MCF 10A (cell line): ENCODE results near the gene MB21D2. TPM values are rescaled to one million over a fixed set of nuclear protein-coding genes. Genes with fewer than 3 reads are reported as not detected.

Experiments
- BruUV-seq: library from RNA; stranded (reverse); fragments of 400-500 nt; replicated peaks from 2 replicates; lab custom pipeline; 2021; lab: Mats Ljungman, UMichigan
- CTCF ChIA-PET: fragments of 300-600 bp; sonication (Branson Sonifier 250); formaldehyde crosslinking; extraction: SDS; loops from one replicate; lab custom pipeline; 2021; ENCODE audit warnings: antibody characterized with exemption, inconsistent platforms; lab: Yijun Ruan, JAX
- POLR2A ChIA-PET: fragments of 300-600, 350-650 bp; sonication (Branson Sonifier 250); formaldehyde crosslinking; extraction: SDS; loops from one replicate; lab custom pipeline; 2020; ENCODE audit warnings: antibody characterized with exemption, inconsistent platforms; lab: Yijun Ruan, JAX
- DNase-seq: peaks from one replicate; pipeline ENCODE4 v3.0.0-alpha.2; 2018; ENCODE audit not compliant: unreplicated experiment
- H3K27ac Mint-ChIP-seq: one replicate; pipeline ENCODE4 v1.8.0; 2022; ENCODE audit warnings: mild to moderate bottlenecking, low read depth, mixed read lengths; ENCODE audit not compliant: unreplicated experiment
- H3K27me3 Mint-ChIP-seq: one replicate; pipeline ENCODE4 v1.8.0; 2022; ENCODE audit warnings: mixed read lengths; ENCODE audit not compliant: insufficient read depth, unreplicated experiment
- H3K36me3 Mint-ChIP-seq: one replicate; pipeline ENCODE4 v1.8.0; 2022; ENCODE audit warnings: mild to moderate bottlenecking, moderate library complexity, mixed read lengths; ENCODE audit not compliant: insufficient read depth, unreplicated experiment
- H3K4me1 Mint-ChIP-seq: one replicate; pipeline ENCODE4 v1.8.0; 2022; ENCODE audit warnings: mixed read lengths; ENCODE audit not compliant: insufficient read depth, unreplicated experiment
- H3K4me3 Mint-ChIP-seq: one replicate; pipeline ENCODE4 v1.8.0; 2022; ENCODE audit warnings: mild to moderate bottlenecking, moderate library complexity, mixed read lengths; ENCODE audit not compliant: unreplicated experiment
- H3K9me3 Mint-ChIP-seq: one replicate; pipeline ENCODE4 v1.8.0; 2022; ENCODE audit warnings: mixed read lengths; ENCODE audit not compliant: unreplicated experiment
- intact Hi-C: fragments of 100-400 bp; cut with micrococcal nuclease; formaldehyde crosslinking; loops from 2 replicates; pipeline ENCODE4 v1.14.1; 2022
- total RNA-seq: library from RNA; stranded (reverse); gene quantifications from 2 replicates; pipeline ENCODE4 v1.2.3, GENCODE V29; 2022
- TF ChIP-seq, protein P1 (sequence below): fragments of 200-600 bp; IDR thresholded peaks from one replicate; pipeline ENCODE4 v1.8.0; 2022; ENCODE audit warnings: antibody characterized with exemption, mild to moderate bottlenecking; ENCODE audit not compliant: unreplicated experiment

The MB21D2 gene
- total RNA-seq, 1 experiment from 2014 or later: 4.4 TPM

DNA sequence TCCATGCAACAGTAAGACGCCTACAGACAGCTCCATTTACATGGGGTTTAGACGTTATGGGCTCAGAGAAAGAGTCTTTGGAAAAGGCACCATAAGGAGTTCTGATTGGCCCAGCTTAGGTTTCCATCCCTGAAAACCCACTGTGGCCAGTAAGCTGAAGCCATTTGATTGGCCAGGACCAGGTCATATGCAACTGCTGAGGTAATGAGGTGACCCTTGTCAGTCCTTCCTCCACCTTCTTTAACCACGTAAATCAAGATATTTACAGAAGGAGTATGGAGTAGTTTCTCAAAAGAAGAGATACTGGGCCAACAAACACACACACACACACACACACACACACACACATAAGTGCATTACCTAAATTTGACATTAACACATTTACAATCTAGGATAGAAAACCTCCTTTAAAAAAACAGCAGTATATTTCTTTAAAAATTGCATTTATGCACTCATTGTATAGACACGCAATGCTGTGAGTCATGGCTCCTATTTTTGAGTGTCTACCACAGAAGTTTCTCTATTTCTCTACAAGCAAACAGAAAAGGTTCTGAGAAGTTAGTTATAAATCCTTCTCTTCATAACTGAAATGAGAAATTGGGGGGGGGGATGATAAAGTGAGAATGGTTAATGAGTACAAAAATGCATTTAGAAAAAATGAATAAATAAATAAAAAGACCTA is 16.3 kb upstream of the MB21D2 start:
- no peaks in the 10 kb centered on the region for H3K9me3 Mint-ChIP-seq
- no peak overlapping the region for H3K4me3 Mint-ChIP-seq
- POLR2A ChIA-PET: interaction anchor here (0.7 to 1.3 kb wide), 2 partner anchors 11 to 130 kb away, joined by 3 read pairs; no protein-coding TSS in a partner anchor
- intact Hi-C loops: no loop called here
- peaks cover 4% of the 10 kb centered on the region for H3K4me1 Mint-ChIP-seq
- no peaks in the 10 kb centered on the region for H3K27me3 Mint-ChIP-seq
- peak; percentile 22 for DNase-seq
- H3K36me3 Mint-ChIP-seq: peaks cover 5% of the 10 kb centered on the region
- no TSS peak for BruUV-seq
- H3K27ac Mint-ChIP-seq: no peak overlapping the region
- TF ChIP-seq, protein P1, sequence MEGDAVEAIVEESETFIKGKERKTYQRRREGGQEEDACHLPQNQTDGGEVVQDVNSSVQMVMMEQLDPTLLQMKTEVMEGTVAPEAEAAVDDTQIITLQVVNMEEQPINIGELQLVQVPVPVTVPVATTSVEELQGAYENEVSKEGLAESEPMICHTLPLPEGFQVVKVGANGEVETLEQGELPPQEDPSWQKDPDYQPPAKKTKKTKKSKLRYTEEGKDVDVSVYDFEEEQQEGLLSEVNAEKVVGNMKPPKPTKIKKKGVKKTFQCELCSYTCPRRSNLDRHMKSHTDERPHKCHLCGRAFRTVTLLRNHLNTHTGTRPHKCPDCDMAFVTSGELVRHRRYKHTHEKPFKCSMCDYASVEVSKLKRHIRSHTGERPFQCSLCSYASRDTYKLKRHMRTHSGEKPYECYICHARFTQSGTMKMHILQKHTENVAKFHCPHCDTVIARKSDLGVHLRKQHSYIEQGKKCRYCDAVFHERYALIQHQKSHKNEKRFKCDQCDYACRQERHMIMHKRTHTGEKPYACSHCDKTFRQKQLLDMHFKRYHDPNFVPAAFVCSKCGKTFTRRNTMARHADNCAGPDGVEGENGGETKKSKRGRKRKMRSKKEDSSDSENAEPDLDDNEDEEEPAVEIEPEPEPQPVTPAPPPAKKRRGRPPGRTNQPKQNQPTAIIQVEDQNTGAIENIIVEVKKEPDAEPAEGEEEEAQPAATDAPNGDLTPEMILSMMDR: no peak
- CTCF ChIA-PET: interaction anchor here (1.2 to 1.4 kb wide), 3 partner anchors 16 to 107 kb away, joined by 3 to 11 read pairs (median 4); partner anchors contain the start of gene MB21D2

DNA sequence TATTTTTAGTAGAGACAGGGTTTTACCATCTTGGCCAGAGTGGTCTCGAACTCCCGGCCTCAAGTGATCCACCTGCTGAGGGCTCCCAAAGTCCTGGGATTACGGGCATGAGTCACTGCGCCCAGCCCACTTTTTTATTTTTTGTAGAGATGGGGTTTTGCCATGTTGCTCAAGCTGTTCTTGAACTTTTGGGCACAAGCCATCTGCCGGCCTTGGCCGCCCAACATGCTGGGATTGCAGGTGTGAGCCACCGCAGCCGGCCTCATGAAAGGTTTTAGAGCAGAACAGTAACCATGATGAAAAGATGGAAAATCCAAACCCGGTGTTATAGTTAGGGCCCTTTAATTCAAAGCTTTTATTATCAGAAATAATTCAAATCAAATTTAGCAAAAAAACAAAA is 15.6 kb upstream of the MB21D2 start:
- H3K27me3 Mint-ChIP-seq: no peaks in the 10 kb centered on the region
- CTCF ChIA-PET: interaction anchor here (1.3 to 1.4 kb wide), 2 partner anchors 23 to 108 kb away, joined by 4 to 11 read pairs; no protein-coding TSS in a partner anchor
- intact Hi-C loops: no loop called here
- H3K36me3 Mint-ChIP-seq: peaks cover 1% of the 10 kb centered on the region
- TF ChIP-seq, protein P1: no peak
- peaks cover 6% of the 10 kb centered on the region for H3K4me1 Mint-ChIP-seq
- H3K4me3 Mint-ChIP-seq: no peak overlapping the region
- BruUV-seq: no TSS peak
- H3K27ac Mint-ChIP-seq: no peak overlapping the region
- DNase-seq: no peak
- no peaks in the 10 kb centered on the region for H3K9me3 Mint-ChIP-seq
- POLR2A ChIA-PET: interaction anchor here (0.7 to 2.0 kb wide), 4 partner anchors 12 to 130 kb away, joined by 3 to 13 read pairs (median 3); partner anchors contain the start of gene MB21D2

DNA sequence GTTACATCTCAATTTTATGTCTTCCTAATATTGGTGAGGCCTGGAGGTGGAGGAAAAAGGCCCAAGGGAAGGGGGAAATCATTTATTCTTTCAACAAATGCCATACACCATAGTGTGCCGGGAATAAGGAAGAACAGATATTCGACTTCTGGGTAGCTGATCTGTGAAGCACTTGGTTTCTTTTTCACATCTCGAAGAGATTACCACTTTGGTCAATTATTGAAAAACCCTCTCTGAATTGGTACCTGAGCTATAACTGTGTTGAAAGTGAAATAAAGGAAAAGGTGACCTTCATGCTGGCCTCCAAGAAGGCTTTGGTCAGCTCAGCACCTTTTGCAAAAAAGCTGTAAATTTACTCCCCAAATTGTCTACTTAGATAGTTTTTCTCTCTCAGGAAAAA is 14.2 kb upstream of the MB21D2 start:
- CTCF ChIA-PET: interaction anchor here (0.7 to 1.1 kb wide), 2 partner anchors 10 to 164 kb away, joined by 3 to 4 read pairs; no protein-coding TSS in a partner anchor
- no peak for DNase-seq
- POLR2A ChIA-PET: interaction anchor here (2.0 kb wide), 1 partner anchor 14 kb away, joined by 13 read pairs; the partner anchor contains the start of gene MB21D2
- H3K4me1 Mint-ChIP-seq: peaks cover 6% of the 10 kb centered on the region
- intact Hi-C loops: no loop called here
- no peaks in the 10 kb centered on the region for H3K9me3 Mint-ChIP-seq
- H3K36me3 Mint-ChIP-seq: no peaks in the 10 kb centered on the region
- no TSS peak for BruUV-seq
- H3K27ac Mint-ChIP-seq: no peak overlapping the region
- no peak overlapping the region for H3K4me3 Mint-ChIP-seq
- TF ChIP-seq, protein P1: no peak
- no peaks in the 10 kb centered on the region for H3K27me3 Mint-ChIP-seq

DNA sequence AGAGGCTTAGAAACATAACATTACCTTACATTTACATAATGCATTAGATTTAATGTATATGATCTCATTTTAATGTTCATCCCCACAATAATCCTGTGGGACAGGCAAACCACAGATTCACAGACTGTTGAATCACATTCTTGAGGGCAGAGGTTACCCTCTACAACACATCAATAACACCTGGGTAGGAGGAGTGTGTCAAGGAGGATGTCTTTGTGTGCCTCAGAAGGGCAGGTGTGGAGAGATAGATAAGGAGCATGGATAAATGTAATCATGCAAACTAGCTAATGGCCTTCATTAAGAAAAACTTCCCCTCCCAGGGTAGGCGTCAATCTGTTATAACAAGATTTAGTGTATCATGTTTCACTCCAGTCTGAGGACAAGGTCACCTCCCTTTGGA is 12.9 kb upstream of the MB21D2 start:
- no peak for DNase-seq
- BruUV-seq: no TSS peak
- Mint-ChIP-seq H3K27ac (no peak overlapping the region), H3K4me3 (no peak overlapping the region), H3K4me1 (peaks cover 6% of the 10 kb centered on the region), H3K36me3 (no peaks in the 10 kb centered on the region), H3K27me3 (no peaks in the 10 kb centered on the region), H3K9me3 (no peaks in the 10 kb centered on the region)
- POLR2A ChIA-PET: no interaction called here
- CTCF ChIA-PET: interaction anchor here (0.6 to 1.1 kb wide), 3 partner anchors 8 to 26 kb away, joined by 3 to 4 read pairs (median 4); no protein-coding TSS in a partner anchor
- intact Hi-C loops: no loop called here
- TF ChIP-seq, protein P1: no peak
